ENCODE data around the gene SALL3.

The SALL3 gene

GRCh38 chr18:79005653-79006052, 26.0 kb downstream of the SALL3 start:
- TF ChIP-seq, protein P1, sequence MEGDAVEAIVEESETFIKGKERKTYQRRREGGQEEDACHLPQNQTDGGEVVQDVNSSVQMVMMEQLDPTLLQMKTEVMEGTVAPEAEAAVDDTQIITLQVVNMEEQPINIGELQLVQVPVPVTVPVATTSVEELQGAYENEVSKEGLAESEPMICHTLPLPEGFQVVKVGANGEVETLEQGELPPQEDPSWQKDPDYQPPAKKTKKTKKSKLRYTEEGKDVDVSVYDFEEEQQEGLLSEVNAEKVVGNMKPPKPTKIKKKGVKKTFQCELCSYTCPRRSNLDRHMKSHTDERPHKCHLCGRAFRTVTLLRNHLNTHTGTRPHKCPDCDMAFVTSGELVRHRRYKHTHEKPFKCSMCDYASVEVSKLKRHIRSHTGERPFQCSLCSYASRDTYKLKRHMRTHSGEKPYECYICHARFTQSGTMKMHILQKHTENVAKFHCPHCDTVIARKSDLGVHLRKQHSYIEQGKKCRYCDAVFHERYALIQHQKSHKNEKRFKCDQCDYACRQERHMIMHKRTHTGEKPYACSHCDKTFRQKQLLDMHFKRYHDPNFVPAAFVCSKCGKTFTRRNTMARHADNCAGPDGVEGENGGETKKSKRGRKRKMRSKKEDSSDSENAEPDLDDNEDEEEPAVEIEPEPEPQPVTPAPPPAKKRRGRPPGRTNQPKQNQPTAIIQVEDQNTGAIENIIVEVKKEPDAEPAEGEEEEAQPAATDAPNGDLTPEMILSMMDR (conservative IDR thresholded peaks at IDR 0.05; ENCODE audit: low read length), result no peak
- DNase-seq (ENCODE audit: low read depth), result no peak
- no peak overlapping the region for H3K4me3 ChIP-seq (ENCODE audit: low read length)

GRCh38 chr18:79006106-79006795, 26.6 kb downstream of the SALL3 start:
- no peak overlapping the region for H3K4me3 ChIP-seq (ENCODE audit: low read length)
- TF ChIP-seq, protein P1 (conservative IDR thresholded peaks at IDR 0.05; ENCODE audit: low read length), result no peak
- no peak for DNase-seq (ENCODE audit: low read depth)

- TF ChIP-seq, protein P1 (conservative IDR thresholded peaks at IDR 0.05; ENCODE audit: low read length), result no peak
- DNase-seq (ENCODE audit: low read depth), result no peak
- H3K4me3 ChIP-seq (ENCODE audit: low read length), result no peak overlapping the region
These were observed 27.8 kb downstream of the SALL3 start for GRCh38 chr18:79007440-79007839.

GRCh38 chr18:79008356-79008940, 28.8 kb downstream of the SALL3 start:
- TF ChIP-seq, protein P1 (conservative IDR thresholded peaks at IDR 0.05; ENCODE audit: low read length), result no peak
- no peak for DNase-seq (ENCODE audit: low read depth)
- H3K4me3 ChIP-seq (ENCODE audit: low read length), result no peak overlapping the region

DNA sequence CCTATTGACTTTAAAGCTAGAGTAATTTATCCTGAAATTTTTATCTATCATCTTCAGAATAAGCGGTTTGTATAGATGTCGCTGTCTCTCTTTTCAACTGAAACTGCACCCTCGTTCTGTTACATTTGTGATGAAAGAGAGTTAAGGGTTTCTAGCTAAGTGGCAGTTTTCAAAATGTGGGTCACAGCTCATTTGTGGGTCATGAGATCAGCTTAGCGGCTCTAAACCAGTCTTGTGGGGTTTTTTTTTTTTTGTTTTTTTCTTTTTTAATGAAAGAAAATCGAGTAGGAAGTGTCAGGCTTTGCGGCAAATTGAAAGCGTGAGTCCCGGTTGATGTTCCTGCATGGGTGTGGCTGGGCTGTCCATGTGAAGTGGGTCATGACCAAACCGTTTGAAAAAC, 31.2 kb downstream of the SALL3 start:
- no peak overlapping the region for H3K4me3 ChIP-seq (ENCODE audit: low read length)
- TF ChIP-seq, protein P1 (conservative IDR thresholded peaks at IDR 0.05; ENCODE audit: low read length), result no peak
- DNase-seq (ENCODE audit: low read depth), result no peak

DNA sequence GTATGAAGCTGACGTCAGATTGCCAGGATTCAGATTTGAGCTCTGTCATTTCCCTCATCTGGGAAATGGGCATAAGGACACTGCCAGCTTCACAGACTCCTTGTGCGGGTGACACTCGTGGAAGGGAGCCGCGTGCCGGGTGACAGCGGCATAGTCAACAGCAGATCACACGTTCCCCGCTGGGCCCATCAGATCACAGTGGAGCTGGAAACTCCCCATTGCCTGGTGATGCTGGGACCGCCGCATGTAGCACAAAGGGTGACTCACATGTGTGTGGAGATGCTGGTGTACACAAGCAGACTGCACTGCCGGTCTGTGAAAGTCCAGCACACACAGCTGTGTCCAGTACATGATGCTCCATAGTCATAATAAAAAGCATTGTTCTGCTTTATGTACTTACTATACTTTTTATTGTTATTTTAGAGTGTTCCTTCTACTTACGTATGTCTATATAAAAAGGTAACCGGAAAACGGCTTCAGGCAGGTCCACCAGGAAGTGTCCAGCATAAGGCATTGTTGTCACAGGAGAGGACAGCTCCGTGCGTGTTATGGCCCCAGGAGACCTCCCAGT, 31.8 kb downstream of the SALL3 start:
- TF ChIP-seq, protein P1 (conservative IDR thresholded peaks at IDR 0.05; ENCODE audit: low read length), result no peak
- H3K4me3 ChIP-seq (ENCODE audit: low read length), result no peak overlapping the region
- DNase-seq (ENCODE audit: low read depth), result no peak

- DNase-seq (ENCODE audit: low read depth), result no peak
- no peak overlapping the region for H3K4me3 ChIP-seq (ENCODE audit: low read length)
- TF ChIP-seq, protein P1 (conservative IDR thresholded peaks at IDR 0.05; ENCODE audit: low read length), result no peak
These were observed 34.3 kb downstream of the SALL3 start for GRCh38 chr18:79013869-79014268.

Data from AG10803 (cell line).